Gastrocnemius medialis (tissue), 4 donors: Measurements from ENCODE around the gene LAMA3.

ENCODE experiments used
- CTCF ChIP-seq, 5 experiments: fragments of 450-650 bp in 3 of 5; fragments of 200-600 bp in 2 of 5; sonication (generic) in 2 of 5; IDR thresholded peaks in 4 of 5; conservative IDR thresholded peaks in 1 of 5; 1 replicate in 4 of 5; 2 replicates in 1 of 5; pipeline ENCODE4 v1.5.1; 2016 to 2019; ENCODE audit warnings: antibody characterized with exemption in 5 of 5, mild to moderate bottlenecking in 3 of 5, moderate library complexity in 3 of 5
- POLR2A ChIP-seq, 2 donors: fragments of 450-650 bp; IDR thresholded peaks; one replicate each; pipeline ENCODE4 v1.6.1; 2017; ENCODE audit warnings: antibody characterized with exemption in 2 of 2, mild to moderate bottlenecking in 2 of 2, moderate library complexity in 2 of 2

DNA sequence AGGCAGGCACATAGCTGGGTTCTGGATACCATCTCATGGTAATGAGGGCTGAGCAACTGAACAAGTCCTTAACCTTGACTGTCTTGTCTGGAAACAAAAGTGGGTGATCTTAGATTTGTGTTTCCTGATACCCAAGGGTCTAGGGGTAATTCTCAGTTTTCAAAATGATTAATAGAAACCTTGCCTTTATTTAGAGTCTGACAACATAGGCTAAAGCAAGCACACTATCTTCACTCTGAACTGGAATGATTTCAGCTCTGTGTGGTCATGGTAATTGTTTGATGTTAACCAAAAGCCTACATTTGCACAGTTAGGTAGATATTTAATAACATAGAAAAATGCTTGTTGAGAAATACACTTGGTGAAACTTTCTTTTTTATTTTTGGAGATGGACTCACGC is 6.8 kb upstream of the LAMA3 start:
- no peak for TF ChIP-seq CTCF (IDR thresholded peaks at IDR 0.05 in 4 of 5, conservative IDR thresholded peaks at IDR 0.05 in 1 of 5)
- TF ChIP-seq POLR2A (IDR thresholded peaks at IDR 0.05) = no peak
